ENCODE results near the gene PTPRM. TPM values are rescaled to one million over a fixed set of nuclear protein-coding genes. Genes with fewer than 3 reads are reported as not detected.

Gene PTPRM
- total and polyA plus RNA-seq, 2 of the 8 experiments (the other 6 are each of a cell fraction or from before 2014, with no cell fraction given): 4.1 to 7.0 TPM

GRCh38 chr18:8279781-8280330, 712.7 kb downstream of the PTPRM start (continued):
- TF ChIP-seq, protein P1, sequence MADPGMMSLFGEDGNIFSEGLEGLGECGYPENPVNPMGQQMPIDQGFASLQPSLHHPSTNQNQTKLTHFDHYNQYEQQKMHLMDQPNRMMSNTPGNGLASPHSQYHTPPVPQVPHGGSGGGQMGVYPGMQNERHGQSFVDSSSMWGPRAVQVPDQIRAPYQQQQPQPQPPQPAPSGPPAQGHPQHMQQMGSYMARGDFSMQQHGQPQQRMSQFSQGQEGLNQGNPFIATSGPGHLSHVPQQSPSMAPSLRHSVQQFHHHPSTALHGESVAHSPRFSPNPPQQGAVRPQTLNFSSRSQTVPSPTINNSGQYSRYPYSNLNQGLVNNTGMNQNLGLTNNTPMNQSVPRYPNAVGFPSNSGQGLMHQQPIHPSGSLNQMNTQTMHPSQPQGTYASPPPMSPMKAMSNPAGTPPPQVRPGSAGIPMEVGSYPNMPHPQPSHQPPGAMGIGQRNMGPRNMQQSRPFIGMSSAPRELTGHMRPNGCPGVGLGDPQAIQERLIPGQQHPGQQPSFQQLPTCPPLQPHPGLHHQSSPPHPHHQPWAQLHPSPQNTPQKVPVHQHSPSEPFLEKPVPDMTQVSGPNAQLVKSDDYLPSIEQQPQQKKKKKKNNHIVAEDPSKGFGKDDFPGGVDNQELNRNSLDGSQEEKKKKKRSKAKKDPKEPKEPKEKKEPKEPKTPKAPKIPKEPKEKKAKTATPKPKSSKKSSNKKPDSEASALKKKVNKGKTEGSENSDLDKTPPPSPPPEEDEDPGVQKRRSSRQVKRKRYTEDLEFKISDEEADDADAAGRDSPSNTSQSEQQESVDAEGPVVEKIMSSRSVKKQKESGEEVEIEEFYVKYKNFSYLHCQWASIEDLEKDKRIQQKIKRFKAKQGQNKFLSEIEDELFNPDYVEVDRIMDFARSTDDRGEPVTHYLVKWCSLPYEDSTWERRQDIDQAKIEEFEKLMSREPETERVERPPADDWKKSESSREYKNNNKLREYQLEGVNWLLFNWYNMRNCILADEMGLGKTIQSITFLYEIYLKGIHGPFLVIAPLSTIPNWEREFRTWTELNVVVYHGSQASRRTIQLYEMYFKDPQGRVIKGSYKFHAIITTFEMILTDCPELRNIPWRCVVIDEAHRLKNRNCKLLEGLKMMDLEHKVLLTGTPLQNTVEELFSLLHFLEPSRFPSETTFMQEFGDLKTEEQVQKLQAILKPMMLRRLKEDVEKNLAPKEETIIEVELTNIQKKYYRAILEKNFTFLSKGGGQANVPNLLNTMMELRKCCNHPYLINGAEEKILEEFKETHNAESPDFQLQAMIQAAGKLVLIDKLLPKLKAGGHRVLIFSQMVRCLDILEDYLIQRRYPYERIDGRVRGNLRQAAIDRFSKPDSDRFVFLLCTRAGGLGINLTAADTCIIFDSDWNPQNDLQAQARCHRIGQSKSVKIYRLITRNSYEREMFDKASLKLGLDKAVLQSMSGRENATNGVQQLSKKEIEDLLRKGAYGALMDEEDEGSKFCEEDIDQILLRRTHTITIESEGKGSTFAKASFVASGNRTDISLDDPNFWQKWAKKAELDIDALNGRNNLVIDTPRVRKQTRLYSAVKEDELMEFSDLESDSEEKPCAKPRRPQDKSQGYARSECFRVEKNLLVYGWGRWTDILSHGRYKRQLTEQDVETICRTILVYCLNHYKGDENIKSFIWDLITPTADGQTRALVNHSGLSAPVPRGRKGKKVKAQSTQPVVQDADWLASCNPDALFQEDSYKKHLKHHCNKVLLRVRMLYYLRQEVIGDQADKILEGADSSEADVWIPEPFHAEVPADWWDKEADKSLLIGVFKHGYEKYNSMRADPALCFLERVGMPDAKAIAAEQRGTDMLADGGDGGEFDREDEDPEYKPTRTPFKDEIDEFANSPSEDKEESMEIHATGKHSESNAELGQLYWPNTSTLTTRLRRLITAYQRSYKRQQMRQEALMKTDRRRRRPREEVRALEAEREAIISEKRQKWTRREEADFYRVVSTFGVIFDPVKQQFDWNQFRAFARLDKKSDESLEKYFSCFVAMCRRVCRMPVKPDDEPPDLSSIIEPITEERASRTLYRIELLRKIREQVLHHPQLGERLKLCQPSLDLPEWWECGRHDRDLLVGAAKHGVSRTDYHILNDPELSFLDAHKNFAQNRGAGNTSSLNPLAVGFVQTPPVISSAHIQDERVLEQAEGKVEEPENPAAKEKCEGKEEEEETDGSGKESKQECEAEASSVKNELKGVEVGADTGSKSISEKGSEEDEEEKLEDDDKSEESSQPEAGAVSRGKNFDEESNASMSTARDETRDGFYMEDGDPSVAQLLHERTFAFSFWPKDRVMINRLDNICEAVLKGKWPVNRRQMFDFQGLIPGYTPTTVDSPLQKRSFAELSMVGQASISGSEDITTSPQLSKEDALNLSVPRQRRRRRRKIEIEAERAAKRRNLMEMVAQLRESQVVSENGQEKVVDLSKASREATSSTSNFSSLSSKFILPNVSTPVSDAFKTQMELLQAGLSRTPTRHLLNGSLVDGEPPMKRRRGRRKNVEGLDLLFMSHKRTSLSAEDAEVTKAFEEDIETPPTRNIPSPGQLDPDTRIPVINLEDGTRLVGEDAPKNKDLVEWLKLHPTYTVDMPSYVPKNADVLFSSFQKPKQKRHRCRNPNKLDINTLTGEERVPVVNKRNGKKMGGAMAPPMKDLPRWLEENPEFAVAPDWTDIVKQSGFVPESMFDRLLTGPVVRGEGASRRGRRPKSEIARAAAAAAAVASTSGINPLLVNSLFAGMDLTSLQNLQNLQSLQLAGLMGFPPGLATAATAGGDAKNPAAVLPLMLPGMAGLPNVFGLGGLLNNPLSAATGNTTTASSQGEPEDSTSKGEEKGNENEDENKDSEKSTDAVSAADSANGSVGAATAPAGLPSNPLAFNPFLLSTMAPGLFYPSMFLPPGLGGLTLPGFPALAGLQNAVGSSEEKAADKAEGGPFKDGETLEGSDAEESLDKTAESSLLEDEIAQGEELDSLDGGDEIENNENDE (IDR thresholded peaks at IDR 0.05; ENCODE audit: insufficient replicate concordance, low read length): no peak
- TF ChIP-seq HDAC2 (IDR thresholded peaks at IDR 0.05; ENCODE audit: borderline replicate concordance in 1 of 2, low read depth in 2 of 2, low read length in 2 of 2): no peak
- no peak for TF ChIP-seq JUN (IDR thresholded peaks at IDR 0.05; ENCODE audit: low read depth, low read length)
- TF ChIP-seq RXRA (IDR thresholded peaks at IDR 0.05; ENCODE audit: insufficient read depth, low read depth, low read length): no peak
- no peak for TF ChIP-seq EP300 (IDR thresholded peaks at IDR 0.05; ENCODE audit: borderline replicate concordance in 1 of 2, low read depth in 2 of 2, low read length in 2 of 2)
- no peak for TF ChIP-seq SIRT6 (IDR thresholded peaks at IDR 0.05; ENCODE audit: low read length)
